ENCODE results near the gene COPE.

GRCh38 chr19:18859676-18860301 is 59.4 kb downstream of the COPE start:
- TF ChIP-seq POLR2AphosphoS5 (IDR thresholded peaks at IDR 0.05; ENCODE audit: low read depth, low read length): no peak
- no peak for TF ChIP-seq SIN3A (IDR thresholded peaks at IDR 0.05; ENCODE audit: borderline replicate concordance, insufficient read depth, low read length)
- TF ChIP-seq, protein P1, sequence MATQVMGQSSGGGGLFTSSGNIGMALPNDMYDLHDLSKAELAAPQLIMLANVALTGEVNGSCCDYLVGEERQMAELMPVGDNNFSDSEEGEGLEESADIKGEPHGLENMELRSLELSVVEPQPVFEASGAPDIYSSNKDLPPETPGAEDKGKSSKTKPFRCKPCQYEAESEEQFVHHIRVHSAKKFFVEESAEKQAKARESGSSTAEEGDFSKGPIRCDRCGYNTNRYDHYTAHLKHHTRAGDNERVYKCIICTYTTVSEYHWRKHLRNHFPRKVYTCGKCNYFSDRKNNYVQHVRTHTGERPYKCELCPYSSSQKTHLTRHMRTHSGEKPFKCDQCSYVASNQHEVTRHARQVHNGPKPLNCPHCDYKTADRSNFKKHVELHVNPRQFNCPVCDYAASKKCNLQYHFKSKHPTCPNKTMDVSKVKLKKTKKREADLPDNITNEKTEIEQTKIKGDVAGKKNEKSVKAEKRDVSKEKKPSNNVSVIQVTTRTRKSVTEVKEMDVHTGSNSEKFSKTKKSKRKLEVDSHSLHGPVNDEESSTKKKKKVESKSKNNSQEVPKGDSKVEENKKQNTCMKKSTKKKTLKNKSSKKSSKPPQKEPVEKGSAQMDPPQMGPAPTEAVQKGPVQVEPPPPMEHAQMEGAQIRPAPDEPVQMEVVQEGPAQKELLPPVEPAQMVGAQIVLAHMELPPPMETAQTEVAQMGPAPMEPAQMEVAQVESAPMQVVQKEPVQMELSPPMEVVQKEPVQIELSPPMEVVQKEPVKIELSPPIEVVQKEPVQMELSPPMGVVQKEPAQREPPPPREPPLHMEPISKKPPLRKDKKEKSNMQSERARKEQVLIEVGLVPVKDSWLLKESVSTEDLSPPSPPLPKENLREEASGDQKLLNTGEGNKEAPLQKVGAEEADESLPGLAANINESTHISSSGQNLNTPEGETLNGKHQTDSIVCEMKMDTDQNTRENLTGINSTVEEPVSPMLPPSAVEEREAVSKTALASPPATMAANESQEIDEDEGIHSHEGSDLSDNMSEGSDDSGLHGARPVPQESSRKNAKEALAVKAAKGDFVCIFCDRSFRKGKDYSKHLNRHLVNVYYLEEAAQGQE (IDR thresholded peaks at IDR 0.05; ENCODE audit: insufficient read depth in 1 of 2, low read depth in 2 of 2, low read length in 2 of 2): no peak
